ENCODE measurements around the gene AGL.
"Not testable (repeated sequence)": the region's sequence is repeated elsewhere in the genome, so short reads cannot be mapped to it uniquely, and the experiment has no call there.

AGL gene

GRCh38 chr1:99851850-99852454, 1.8 kb downstream of the AGL start:
- DNase-seq = no peak

- no peak for DNase-seq
These were observed 2.5 kb downstream of the AGL start for GRCh38 chr1:99852648-99853047.

- no peak for DNase-seq
These were observed 5.8 kb downstream of the AGL start for GRCh38 chr1:99855914-99856450.

- not testable (repeated sequence) for DNase-seq
These were observed 6.9 kb downstream of the AGL start for GRCh38 chr1:99857041-99857440.

- DNase-seq = no peak
These were observed 8.1 kb downstream of the AGL start for GRCh38 chr1:99858286-99858685.

GRCh38 chr1:99858881-99859280, 8.7 kb downstream of the AGL start:
- DNase-seq = no peak

GRCh38 chr1:99860703-99861102, 10.5 kb downstream of the AGL start:
- no peak for DNase-seq

GRCh38 chr1:99867682-99868081, 17.5 kb downstream of the AGL start:
- no peak for DNase-seq

GRCh38 chr1:99869304-99869703, 19.1 kb downstream of the AGL start:
- DNase-seq = no peak

- no peak for DNase-seq
These were observed 19.6 kb downstream of the AGL start for GRCh38 chr1:99869723-99870122.

- no peak for DNase-seq
These were observed 21.9 kb downstream of the AGL start for GRCh38 chr1:99872063-99872462.

GRCh38 chr1:99877568-99877967, 27.4 kb downstream of the AGL start:
- DNase-seq = no peak

GRCh38 chr1:99886179-99886578, 36.0 kb downstream of the AGL start:
- no peak for DNase-seq

- DNase-seq = no peak
These were observed 36.7 kb downstream of the AGL start for GRCh38 chr1:99886841-99887240.

GRCh38 chr1:99887890-99888289, 37.7 kb downstream of the AGL start:
- DNase-seq = no peak

GRCh38 chr1:99891997-99892396, 41.8 kb downstream of the AGL start:
- DNase-seq = no peak

- DNase-seq = not testable (repeated sequence)
These were observed 53.1 kb downstream of the AGL start for GRCh38 chr1:99903278-99903677.

- DNase-seq = no peak
These were observed 56.4 kb downstream of the AGL start for GRCh38 chr1:99906535-99906934.

- no peak for DNase-seq
These were observed 67.1 kb downstream of the AGL start for GRCh38 chr1:99917214-99917613.

- no peak for DNase-seq
These were observed 69.1 kb downstream of the AGL start for GRCh38 chr1:99919220-99919619.

GRCh38 chr1:99934801-99935200, 84.6 kb downstream of the AGL start:
- no peak for DNase-seq

- DNase-seq = no peak
These were observed 85.4 kb downstream of the AGL start for GRCh38 chr1:99935534-99935933.

- DNase-seq = no peak
These were observed 85.9 kb downstream of the AGL start for GRCh38 chr1:99936071-99936470.

GRCh38 chr1:99942723-99943122, 92.6 kb downstream of the AGL start:
- no peak for DNase-seq

GRCh38 chr1:99943223-99943794, 93.1 kb downstream of the AGL start:
- DNase-seq = peak; percentile 6

Data from NCI-H2227 treated with DMSO at 0.1 percent for 48 hours (cell line).